HG02763 (cell line): ENCODE measurements around the gene MTG2.
"Not testable (repeated sequence)": the region's sequence is repeated elsewhere in the genome, so short reads cannot be mapped to it uniquely, and the experiment has no call there.

Source experiments
- ATAC-seq: cut with Tn5 transposase; IDR thresholded peaks from one replicate; pipeline ENCODE4 v1.9.1; 2021; ENCODE audit warnings: mild to moderate bottlenecking, moderate library complexity; ENCODE audit not compliant: unreplicated experiment

MTG2 gene

GRCh38 chr20:62143957-62144825 is 38.6 kb upstream of the MTG2 start:
- peak; percentile 19 for ATAC-seq

- no peak for ATAC-seq
Observed at GRCh38 chr20:62145688-62146018, 37.2 kb upstream of the MTG2 start.

- ATAC-seq, result no peak
Observed at GRCh38 chr20:62146019-62146755, 36.6 kb upstream of the MTG2 start.

GRCh38 chr20:62147125-62147524 is 35.7 kb upstream of the MTG2 start:
- ATAC-seq, result no peak

GRCh38 chr20:62147528-62147927 is 35.3 kb upstream of the MTG2 start:
- no peak for ATAC-seq

- not testable (repeated sequence) for ATAC-seq
Observed at GRCh38 chr20:62148383-62148782, 34.4 kb upstream of the MTG2 start.

GRCh38 chr20:62148908-62149314 is 33.9 kb upstream of the MTG2 start:
- ATAC-seq, result no peak

- ATAC-seq, result no peak
Observed at GRCh38 chr20:62149532-62150309, 33.1 kb upstream of the MTG2 start.

GRCh38 chr20:62150310-62150575 is 32.6 kb upstream of the MTG2 start:
- ATAC-seq, result no peak

- ATAC-seq, result no peak
Observed at GRCh38 chr20:62151225-62151624, 31.6 kb upstream of the MTG2 start.

- no peak for ATAC-seq
Observed at GRCh38 chr20:62151835-62152364, 30.9 kb upstream of the MTG2 start.

- no peak for ATAC-seq
Observed at GRCh38 chr20:62155428-62156253, 27.2 kb upstream of the MTG2 start.

GRCh38 chr20:62156254-62156556 is 26.6 kb upstream of the MTG2 start:
- ATAC-seq, result no peak

GRCh38 chr20:62156592-62157386 is 26.0 kb upstream of the MTG2 start:
- ATAC-seq, result no peak

GRCh38 chr20:62157387-62158087 is 25.3 kb upstream of the MTG2 start:
- no peak for ATAC-seq

GRCh38 chr20:62158088-62158400 is 24.8 kb upstream of the MTG2 start:
- no peak for ATAC-seq

- no peak for ATAC-seq
Observed at GRCh38 chr20:62158541-62158940, 24.3 kb upstream of the MTG2 start.

GRCh38 chr20:62159052-62159451 is 23.8 kb upstream of the MTG2 start:
- no peak for ATAC-seq

- ATAC-seq, result peak; percentile 56
Observed at GRCh38 chr20:62159839-62160238, 23.0 kb upstream of the MTG2 start.

GRCh38 chr20:62160253-62160652 is 22.6 kb upstream of the MTG2 start:
- ATAC-seq, result no peak
